PC-3 (cell line): ENCODE data around the gene CRELD1.

Experiments used
- EZH2 ChIP-seq: fragments of 300-600 bp; sonication (generic); IDR thresholded peaks from one replicate; pipeline ENCODE4 v1.6.1; 2017; ENCODE audit warnings: antibody characterized with exemption, mild to moderate bottlenecking, low read length; ENCODE audit not compliant: unreplicated experiment
- EZH2phosphoT487 ChIP-seq: fragments of 300-600 bp; sonication (generic); IDR thresholded peaks from 2 replicates; pipeline ENCODE4 v1.6.1; 2018; ENCODE audit warnings: mild to moderate bottlenecking, antibody characterized with exemption, low read length, borderline replicate concordance
- TF ChIP-seq, protein P1 (sequence below): fragments of 300-600 bp; sonication (generic); conservative IDR thresholded peaks from 2 replicates; pipeline ENCODE4 v1.5.1; 2017; ENCODE audit warnings: antibody characterized with exemption, low read depth, mild to moderate bottlenecking, low read length

- TF ChIP-seq, protein P1, sequence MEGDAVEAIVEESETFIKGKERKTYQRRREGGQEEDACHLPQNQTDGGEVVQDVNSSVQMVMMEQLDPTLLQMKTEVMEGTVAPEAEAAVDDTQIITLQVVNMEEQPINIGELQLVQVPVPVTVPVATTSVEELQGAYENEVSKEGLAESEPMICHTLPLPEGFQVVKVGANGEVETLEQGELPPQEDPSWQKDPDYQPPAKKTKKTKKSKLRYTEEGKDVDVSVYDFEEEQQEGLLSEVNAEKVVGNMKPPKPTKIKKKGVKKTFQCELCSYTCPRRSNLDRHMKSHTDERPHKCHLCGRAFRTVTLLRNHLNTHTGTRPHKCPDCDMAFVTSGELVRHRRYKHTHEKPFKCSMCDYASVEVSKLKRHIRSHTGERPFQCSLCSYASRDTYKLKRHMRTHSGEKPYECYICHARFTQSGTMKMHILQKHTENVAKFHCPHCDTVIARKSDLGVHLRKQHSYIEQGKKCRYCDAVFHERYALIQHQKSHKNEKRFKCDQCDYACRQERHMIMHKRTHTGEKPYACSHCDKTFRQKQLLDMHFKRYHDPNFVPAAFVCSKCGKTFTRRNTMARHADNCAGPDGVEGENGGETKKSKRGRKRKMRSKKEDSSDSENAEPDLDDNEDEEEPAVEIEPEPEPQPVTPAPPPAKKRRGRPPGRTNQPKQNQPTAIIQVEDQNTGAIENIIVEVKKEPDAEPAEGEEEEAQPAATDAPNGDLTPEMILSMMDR = no peak
- TF ChIP-seq EZH2 (no peak), EZH2phosphoT487 (no peak)
These were observed 35.9 kb upstream of the CRELD1 start for GRCh38 chr3:9897408-9898372.
